ENCODE results near the gene MORC1.
A peak's percentile ranks its signal among the peaks of the same experiment; 100 is the strongest.

The MORC1 gene

DNA sequence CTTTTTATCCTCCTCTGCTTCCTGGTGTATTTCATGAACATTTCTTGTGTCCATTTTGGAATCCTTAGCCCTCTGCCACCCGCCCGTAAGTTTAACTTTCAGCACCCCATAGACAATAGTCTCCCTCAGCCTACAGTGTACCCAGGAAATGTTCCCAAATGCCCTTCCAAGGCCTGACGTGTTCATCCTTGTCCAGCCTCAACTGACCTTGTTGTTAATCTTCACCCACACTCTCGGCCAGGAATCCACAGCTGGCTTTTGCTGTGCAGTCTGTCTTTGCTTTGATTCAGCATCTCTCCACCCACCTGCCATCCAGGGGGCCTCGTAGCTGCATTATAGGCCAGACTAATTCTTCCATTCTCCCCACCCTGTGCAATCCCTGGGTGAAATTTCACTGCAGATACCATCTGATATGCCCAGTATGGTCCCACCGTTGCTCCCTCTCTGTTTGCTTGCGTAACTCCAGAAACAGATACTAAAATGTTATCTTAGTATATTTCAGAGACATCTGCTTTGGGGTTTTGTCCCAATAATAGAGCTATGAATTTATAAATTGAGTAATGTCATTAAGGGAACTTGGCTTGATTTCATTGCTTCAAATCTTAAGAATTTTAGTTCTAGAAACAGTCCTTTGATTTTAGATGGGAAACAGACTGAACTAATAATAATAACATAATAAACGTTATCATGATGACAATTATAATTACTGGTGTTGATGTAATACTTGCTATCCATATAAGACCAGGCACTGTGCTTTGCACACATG lies 180.8 kb downstream of the MORC1 start:
- no peak for DNase-seq

DNA sequence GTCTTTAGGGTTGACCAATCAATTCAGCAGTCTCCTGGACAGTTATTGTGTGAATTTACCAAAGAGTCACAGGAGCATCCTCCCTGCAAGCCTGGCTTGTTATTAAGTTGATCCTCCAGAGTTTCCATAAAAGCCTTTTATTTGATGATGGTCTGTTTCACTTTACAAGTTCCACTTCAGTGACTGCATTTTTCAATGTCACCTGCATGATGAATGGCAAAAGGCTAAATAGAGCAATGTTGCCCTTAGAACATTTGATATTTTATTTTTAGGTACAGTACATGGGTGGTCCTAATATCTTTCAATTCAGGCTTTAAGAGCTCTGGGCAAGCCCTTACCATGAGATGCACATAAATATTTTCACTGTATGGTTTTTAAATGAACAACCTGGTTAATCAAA lies 186.9 kb downstream of the MORC1 start:
- peak in 2 of 3 experiments; percentile 8 to 34 for DNase-seq

DNA sequence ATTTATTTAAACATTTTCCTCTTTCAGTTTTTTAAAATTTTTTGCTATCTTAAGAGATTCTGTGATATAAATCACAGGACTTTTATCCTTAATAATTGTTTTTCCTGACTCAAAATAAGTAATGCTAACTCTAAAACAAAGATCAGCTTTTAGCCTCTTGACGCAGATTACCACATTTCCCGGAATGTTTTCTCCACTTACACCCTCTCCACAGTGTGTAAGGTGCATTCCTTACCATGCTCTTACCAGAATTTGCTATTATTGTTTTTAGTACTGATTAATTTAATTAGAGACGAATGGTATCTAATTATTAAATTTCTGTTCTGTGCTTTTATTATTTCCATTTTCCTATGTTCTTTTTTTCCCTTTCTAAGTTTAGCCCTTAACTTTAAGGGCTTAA lies 199.1 kb downstream of the MORC1 start:
- DNase-seq, result no peak

DNA sequence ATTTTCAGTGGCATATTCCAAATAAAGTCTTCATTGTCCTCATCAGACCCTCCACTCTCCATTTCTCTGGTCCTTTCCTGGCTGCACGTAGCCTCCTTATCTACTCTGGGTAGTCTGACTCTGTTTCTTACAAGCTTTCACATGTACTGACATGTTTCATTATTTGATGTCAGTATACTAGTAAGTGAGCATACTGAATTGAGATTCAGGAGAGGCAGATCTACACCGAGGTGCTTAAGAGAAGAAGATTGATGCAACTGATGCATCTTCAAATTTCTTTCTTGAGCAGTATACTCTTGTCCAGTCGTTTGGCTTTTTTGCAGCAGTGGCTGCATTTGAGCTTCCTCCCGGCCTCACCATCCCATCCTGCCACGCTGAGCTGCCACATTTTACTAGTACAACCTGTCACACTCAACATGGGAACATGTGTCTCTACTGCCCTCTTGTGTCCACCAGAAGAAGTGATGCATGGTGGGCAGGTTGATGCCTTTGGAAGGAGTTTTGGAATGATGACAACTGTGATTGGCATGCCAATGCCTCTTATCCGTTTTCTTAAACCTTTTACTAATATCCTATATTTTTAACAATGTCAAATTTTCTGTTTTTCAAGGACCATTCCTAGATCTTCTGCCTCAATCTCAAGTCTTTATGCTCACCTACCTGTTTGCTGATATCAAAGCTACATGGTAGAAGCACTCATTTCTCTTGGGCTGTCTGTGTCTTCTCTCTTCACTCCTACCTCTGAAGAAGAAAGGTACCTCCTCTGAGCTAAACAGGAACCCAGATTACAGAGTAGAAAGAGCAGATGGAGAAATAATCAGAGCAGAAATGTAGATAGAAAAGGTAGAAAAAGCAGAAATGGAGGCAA lies 202.9 kb downstream of the MORC1 start:
- DNase-seq, result peak; percentile 59 to 84 (median 66)

DNA sequence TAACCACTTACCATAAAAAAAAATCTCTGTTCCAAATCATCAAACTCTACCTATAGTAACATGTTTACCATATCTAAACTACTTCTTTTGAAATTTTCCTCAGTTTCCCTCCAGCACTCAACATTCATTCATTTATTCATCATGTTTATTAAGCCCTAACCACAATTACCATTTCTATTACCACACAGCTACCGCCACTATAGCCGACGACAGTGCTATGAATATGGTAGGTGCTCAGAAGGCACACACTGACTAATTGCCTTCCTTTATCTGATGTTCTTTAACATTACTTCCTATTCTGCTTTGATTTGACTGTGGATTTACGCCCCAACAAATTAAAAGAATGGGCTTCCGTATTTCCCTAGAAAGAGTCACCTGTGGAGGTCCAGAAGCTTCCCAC lies 208.1 kb downstream of the MORC1 start:
- DNase-seq, result no peak

Measured in NCI-H1417 (cell line).